ENCODE measurements around the gene BAZ2B.

- TF ChIP-seq POLR2A (IDR thresholded peaks at IDR 0.05; ENCODE audit: low read length) (no peak), GATA1 (IDR thresholded peaks at IDR 0.05; ENCODE audit: low read depth, low read length) (no peak)
Observed at GRCh38 chr2:159402790-159403189, 213.6 kb downstream of the BAZ2B start.

Data from erythroblast (primary cell).